Mesothelial cell of epicardium (in vitro differentiated cells): Measurements from ENCODE around the gene PRR16. TPM values are rescaled to one million over a fixed set of nuclear protein-coding genes. Genes with fewer than 3 reads are reported as not detected.
A peak's percentile ranks its signal among the peaks of the same experiment; 100 is the strongest.
"Not testable (repeated sequence)": the region's sequence is repeated elsewhere in the genome, so short reads cannot be mapped to it uniquely, and the experiment has no call there.

Source experiments
- DNase-seq, 2 experiments: peaks; one replicate each; pipeline ENCODE4 v3.0.0; 2021; ENCODE audit warnings: low spot score in 2 of 2; ENCODE audit not compliant: unreplicated experiment in 2 of 2
- H3K27ac Mint-ChIP-seq: 2 replicates; pipeline ENCODE4 v1.8.0; 2021; ENCODE audit warnings: mixed read lengths
- H3K27me3 Mint-ChIP-seq: 2 replicates; pipeline ENCODE4 v1.8.0; 2021; ENCODE audit warnings: low read depth, mixed read lengths
- H3K36me3 Mint-ChIP-seq: 2 replicates; pipeline ENCODE4 v1.8.0; 2021; ENCODE audit warnings: mixed read lengths
- H3K4me1 Mint-ChIP-seq: 2 replicates; pipeline ENCODE4 v1.8.0; 2021; ENCODE audit warnings: mixed read lengths
- H3K4me3 Mint-ChIP-seq: 2 replicates; pipeline ENCODE4 v1.8.0; 2021; ENCODE audit warnings: mild to moderate bottlenecking, moderate library complexity, mixed read lengths
- H3K9me3 Mint-ChIP-seq: 2 replicates; pipeline ENCODE4 v1.8.0; 2021; ENCODE audit warnings: mixed read lengths
- total RNA-seq: library from RNA; stranded (reverse); gene quantifications from 3 replicates; pipeline ENCODE4 v1.2.1, GENCODE V29; 2021
- TF ChIP-seq, protein P1 (sequence below): fragments of 200-600 bp; sonication (generic); IDR thresholded peaks from one replicate; pipeline ENCODE4 v1.5.0; 2021; ENCODE audit warnings: antibody characterized with exemption; ENCODE audit not compliant: unreplicated experiment

The PRR16 gene
- 1.9 to 2.7 TPM (median 2.1 TPM) in 3 replicates for total RNA-seq

DNA sequence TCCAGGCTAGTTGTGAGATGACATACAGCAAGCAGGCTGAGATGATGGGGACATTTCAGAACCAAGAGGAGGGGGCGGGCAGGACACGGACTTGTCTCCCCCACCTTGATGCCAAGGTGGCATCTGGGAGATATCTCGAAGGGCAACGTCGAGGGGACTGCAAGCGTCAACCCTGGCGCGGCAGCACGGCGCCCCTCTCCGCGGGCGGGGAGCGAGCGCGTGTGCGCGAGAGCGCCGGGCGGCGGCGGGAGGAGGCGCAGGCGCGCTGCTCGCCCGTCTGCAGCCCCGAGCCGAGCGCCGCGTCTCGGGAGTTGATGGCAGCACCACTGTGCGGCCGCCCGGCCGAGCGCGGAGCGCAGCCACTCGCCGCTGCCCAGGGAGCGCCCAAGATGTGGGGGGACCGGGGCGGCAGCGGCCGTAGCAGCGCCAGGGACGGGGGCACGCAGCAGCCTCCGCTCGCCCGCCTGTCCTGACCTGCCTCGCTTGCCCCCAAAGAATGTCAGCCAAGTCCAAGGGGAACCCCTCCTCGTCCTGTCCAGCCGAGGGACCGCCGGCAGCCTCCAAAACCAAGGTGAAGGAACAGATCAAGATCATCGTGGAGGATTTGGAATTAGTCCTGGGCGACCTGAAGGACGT lies at the start of gene PRR16:
Gene PRR16 (plus strand): TSS at position 310 of the 636 bp plus-strand sequence.
- DNase-seq = peak; percentile 43 to 75
- Mint-ChIP-seq H3K27me3 (peaks cover 53% of the 10 kb centered on the region), H3K27ac (peak within 1 kb of the TSS; percentile 27), H3K36me3 (no peaks in the 10 kb centered on the region), H3K4me3 (peak within 1 kb of the TSS; percentile 77), H3K4me1 (peaks cover 26% of the 10 kb centered on the region), H3K9me3 (no peaks in the 10 kb centered on the region)
- TF ChIP-seq, protein P1, sequence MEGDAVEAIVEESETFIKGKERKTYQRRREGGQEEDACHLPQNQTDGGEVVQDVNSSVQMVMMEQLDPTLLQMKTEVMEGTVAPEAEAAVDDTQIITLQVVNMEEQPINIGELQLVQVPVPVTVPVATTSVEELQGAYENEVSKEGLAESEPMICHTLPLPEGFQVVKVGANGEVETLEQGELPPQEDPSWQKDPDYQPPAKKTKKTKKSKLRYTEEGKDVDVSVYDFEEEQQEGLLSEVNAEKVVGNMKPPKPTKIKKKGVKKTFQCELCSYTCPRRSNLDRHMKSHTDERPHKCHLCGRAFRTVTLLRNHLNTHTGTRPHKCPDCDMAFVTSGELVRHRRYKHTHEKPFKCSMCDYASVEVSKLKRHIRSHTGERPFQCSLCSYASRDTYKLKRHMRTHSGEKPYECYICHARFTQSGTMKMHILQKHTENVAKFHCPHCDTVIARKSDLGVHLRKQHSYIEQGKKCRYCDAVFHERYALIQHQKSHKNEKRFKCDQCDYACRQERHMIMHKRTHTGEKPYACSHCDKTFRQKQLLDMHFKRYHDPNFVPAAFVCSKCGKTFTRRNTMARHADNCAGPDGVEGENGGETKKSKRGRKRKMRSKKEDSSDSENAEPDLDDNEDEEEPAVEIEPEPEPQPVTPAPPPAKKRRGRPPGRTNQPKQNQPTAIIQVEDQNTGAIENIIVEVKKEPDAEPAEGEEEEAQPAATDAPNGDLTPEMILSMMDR = no peak

DNA sequence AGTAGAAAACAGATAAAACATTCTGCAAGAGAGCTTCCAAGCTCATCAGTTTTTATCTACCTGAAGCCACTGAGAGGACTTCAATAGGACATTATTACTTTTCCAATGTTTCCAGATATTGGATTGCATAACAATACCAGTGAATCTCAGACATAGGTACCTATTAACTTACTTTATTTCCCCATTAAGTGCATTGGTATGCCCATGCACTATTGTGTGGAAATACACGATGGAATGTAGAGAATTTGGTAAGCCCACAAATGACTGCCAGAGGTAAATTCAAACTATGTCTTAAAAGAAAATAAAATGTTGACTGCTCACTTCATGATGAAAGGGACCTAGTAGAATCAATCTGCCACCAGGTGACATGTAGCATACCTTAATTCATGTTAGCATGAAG lies 48.1 kb upstream of the PRR16 start:
- Mint-ChIP-seq H3K27ac (no peak overlapping the region), H3K9me3 (peaks cover 9% of the 10 kb centered on the region), H3K4me1 (peaks cover 2% of the 10 kb centered on the region), H3K4me3 (no peak overlapping the region), H3K27me3 (no peaks in the 10 kb centered on the region), H3K36me3 (no peaks in the 10 kb centered on the region)
- no peak for DNase-seq
- TF ChIP-seq, protein P1 = no peak

DNA sequence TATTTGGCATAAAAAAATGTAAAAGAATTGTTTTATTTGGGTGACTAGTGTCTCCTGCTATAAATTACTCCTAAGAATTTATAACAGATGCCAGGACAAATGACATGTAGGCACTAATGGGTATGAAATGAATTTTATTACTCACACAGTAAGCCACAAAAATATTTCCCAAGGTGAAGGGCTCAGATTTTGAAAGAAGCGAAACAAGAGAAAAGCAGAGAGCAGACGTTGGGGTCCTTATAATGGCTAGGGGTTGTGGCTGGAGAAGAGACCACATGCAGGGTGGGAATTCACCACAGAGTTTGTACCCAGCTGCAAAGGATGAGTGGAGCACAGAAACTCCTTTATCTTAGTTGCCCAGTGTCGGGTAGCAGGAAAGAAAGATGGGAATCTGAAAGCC lies 45.0 kb upstream of the PRR16 start:
- no peaks in the 10 kb centered on the region for H3K27me3 Mint-ChIP-seq
- H3K4me3 Mint-ChIP-seq = no peak overlapping the region
- H3K36me3 Mint-ChIP-seq = no peaks in the 10 kb centered on the region
- H3K27ac Mint-ChIP-seq = no peak overlapping the region
- peaks cover 2% of the 10 kb centered on the region for H3K4me1 Mint-ChIP-seq
- DNase-seq = no peak
- peaks cover 3% of the 10 kb centered on the region for H3K9me3 Mint-ChIP-seq
- TF ChIP-seq, protein P1 = no peak

DNA sequence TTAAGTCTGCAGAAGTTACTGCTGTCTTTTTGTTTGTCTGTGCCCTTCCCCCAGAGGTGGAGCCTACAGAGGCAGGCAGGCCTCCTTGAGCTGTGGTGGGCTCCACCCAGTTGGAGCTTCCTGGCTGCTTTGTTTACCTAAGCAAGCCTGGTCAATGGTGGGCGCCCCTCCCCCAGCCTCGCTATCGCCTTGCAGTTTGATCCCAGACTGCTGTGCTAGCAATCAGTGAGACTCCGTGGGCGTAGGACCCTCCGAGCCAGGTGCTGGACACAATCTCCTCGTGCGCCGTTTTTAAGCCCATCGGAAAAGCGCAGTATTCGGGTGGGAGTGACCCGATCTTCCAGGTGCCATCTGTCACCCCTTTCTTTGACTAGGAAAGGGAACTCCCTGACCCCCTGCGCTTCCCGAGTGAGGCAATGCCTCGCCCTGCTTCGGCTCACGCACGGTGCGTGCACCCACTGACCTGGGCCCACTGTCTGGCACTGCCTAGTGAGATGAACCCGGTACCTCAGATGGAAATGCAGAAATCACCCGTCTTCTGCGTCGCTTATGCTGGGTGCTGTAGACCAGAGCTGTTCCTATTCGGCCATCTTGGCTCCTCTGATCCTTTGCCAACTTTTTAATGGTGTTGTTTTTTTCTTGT lies 37.3 kb upstream of the PRR16 start:
- not testable (repeated sequence) for H3K36me3 Mint-ChIP-seq, H3K4me3 Mint-ChIP-seq, DNase-seq, H3K4me1 Mint-ChIP-seq, H3K27me3 Mint-ChIP-seq, H3K27ac Mint-ChIP-seq
- H3K9me3 Mint-ChIP-seq = peaks cover 56% of the 10 kb centered on the region

DNA sequence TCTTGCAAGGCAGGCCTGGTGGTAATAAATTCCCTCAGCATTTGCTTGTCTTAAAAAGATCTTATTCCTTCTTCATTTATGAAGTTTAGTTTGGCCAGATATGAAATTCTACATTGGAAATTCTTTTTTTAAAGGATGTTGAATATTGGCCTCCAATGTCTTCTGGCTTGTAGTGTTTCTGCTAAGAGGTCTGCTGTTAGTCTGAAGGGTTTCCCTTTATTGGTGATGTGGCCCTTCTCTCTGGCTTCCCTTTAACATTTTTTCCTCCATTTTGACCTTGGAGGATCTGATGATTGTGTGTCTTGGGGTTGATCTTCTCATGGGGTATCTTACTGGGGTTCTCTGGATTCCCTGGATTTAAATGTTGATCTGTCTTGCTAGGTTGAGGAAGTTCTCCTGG lies 33.5 kb upstream of the PRR16 start:
- Mint-ChIP-seq H3K27me3 (no peaks in the 10 kb centered on the region), H3K4me3 (no peak overlapping the region), H3K27ac (no peak overlapping the region), H3K4me1 (no peaks in the 10 kb centered on the region), H3K9me3 (peaks cover 53% of the 10 kb centered on the region), H3K36me3 (peaks cover 6% of the 10 kb centered on the region)
- no peak for DNase-seq
- TF ChIP-seq, protein P1 = no peak

DNA sequence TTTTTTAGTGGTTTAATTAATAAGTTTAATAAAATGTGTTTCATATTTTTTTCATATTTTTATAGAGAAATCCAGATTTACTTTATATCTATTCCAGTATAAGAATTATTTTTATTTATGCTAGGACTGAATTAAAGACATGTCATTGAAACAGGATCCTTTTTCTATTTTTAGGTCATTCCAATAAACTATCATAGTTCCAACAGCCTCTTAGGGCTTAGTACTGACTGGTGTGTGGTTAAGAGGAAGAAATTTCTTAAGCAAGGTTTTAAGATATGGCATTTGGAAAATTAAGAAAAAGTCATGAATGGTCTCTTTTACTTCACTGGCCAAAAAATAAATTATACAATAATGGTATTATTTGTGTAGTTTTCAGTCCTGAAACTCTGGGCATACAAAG lies 31.2 kb upstream of the PRR16 start:
- TF ChIP-seq, protein P1 = no peak
- H3K4me1 Mint-ChIP-seq = no peaks in the 10 kb centered on the region
- no peaks in the 10 kb centered on the region for H3K27me3 Mint-ChIP-seq
- H3K9me3 Mint-ChIP-seq = peaks cover 40% of the 10 kb centered on the region
- DNase-seq = no peak
- H3K4me3 Mint-ChIP-seq = no peak overlapping the region
- H3K27ac Mint-ChIP-seq = no peak overlapping the region
- H3K36me3 Mint-ChIP-seq = peaks cover 6% of the 10 kb centered on the region
